HCT116 (cell line): ENCODE results near the gene SLC6A3. TPM values are rescaled to one million over a fixed set of nuclear protein-coding genes. Genes with fewer than 3 reads are reported as not detected.

Experiments
- ATAC-seq: fragments of 200-7000 bp; cut with Tn5 transposase; 2 replicates; pipeline ENCODE4 v1.9.1; 2020; ENCODE audit warnings: mild to moderate bottlenecking, moderate library complexity
- BruUV-seq: library from RNA; stranded (reverse); fragments of 400-500 nt; replicated peaks from 2 replicates; lab custom pipeline; 2021; lab: Mats Ljungman, UMichigan
- CTCF ChIA-PET: fragments of 300-600 bp; sonication (Branson Sonifier 250); formaldehyde crosslinking; loops from one replicate; lab custom pipeline; 2021; ENCODE audit warnings: antibody characterized with exemption; lab: Charles Lee
- POLR2A ChIA-PET: fragments of 300-600, 350-600 bp; sonication (Branson Sonifier 250); formaldehyde crosslinking; loops from one replicate; lab custom pipeline; 2021; ENCODE audit warnings: antibody characterized with exemption; lab: Charles Lee
- RAD21 ChIA-PET, 2 experiments: fragments of 300-600 bp; sonication (Branson Sonifier 250); formaldehyde crosslinking; loops; one replicate each; lab custom pipeline; 2023; ENCODE audit warnings: low total read pairs in 2 of 2; ENCODE audit not compliant: uncharacterized antibody in 2 of 2, unreplicated experiment in 2 of 2, low non-redundant PET in 1 of 2; lab: Charles Lee
- DNase-seq: peaks from one replicate; pipeline ENCODE4 v3.0.0-alpha.2; 2010; ENCODE audit warnings: low read depth, low spot score
- H2AFZ ChIP-seq: fragments of 200-600 bp; shearing (Covaris generic), sonication (generic); 2 replicates; pipeline ENCODE4 v1.6.1; 2017; ENCODE audit warnings: low read depth, mixed run types, mixed read lengths, antibody characterized with exemption, low read length; ENCODE audit not compliant: poor library complexity, severe bottlenecking
- H3K27ac ChIP-seq: 2 replicates; pipeline ENCODE4 v1.5.1; 2012; ENCODE audit warnings: low read depth, low read length
- H3K27me3 ChIP-seq: fragments of 200-600 bp; sonication (generic); 2 replicates; pipeline ENCODE4 v1.6.1; 2016; ENCODE audit warnings: mixed run types, low read length, mixed read lengths; ENCODE audit not compliant: insufficient read depth
- H3K36me3 ChIP-seq, 2 experiments: fragments of 200-500 bp in 1 of 2; fragments of 200-600 bp in 1 of 2; sonication (Bioruptor generic) in 1 of 2; sonication (generic) in 1 of 2; 2 replicates each; pipeline versions ENCODE4 v1.5.1 to v1.6.1; 2014 to 2016; ENCODE audit warnings: low read length in 2 of 2, inconsistent platforms in 1 of 2, mixed read lengths in 1 of 2, mixed run types in 1 of 2; ENCODE audit not compliant: insufficient read depth in 2 of 2, control insufficient read depth in 1 of 2
- H3K4me1 ChIP-seq, 2 experiments: fragments of 200-600 bp in 1 of 2; sonication (generic) in 1 of 2; 2 replicates each; pipeline versions ENCODE4 v1.5.1 to v1.6.1; 2012 to 2017; ENCODE audit warnings: low read length in 2 of 2, inconsistent platforms in 1 of 2, mild to moderate bottlenecking in 1 of 2, mixed read lengths in 1 of 2, mixed run types in 1 of 2, moderate library complexity in 1 of 2; ENCODE audit not compliant: insufficient read depth in 2 of 2, control insufficient read depth in 1 of 2
- H3K4me2 ChIP-seq: fragments of 200-600 bp; sonication (generic); 2 replicates; pipeline ENCODE4 v1.6.1; 2017; ENCODE audit warnings: mixed run types, low read length, mixed read lengths
- H3K4me3 ChIP-seq, 2 experiments: fragments of 200-600 bp in 1 of 2; sonication (generic) in 1 of 2; replicated peaks in 1 of 2; 2 replicates each; pipeline ENCODE4 v1.5.1; 2011 to 2016; ENCODE audit warnings: low read length in 2 of 2, control low read depth in 1 of 2, low read depth in 1 of 2, mild to moderate bottlenecking in 1 of 2, mixed read lengths in 1 of 2, mixed run types in 1 of 2
- H3K79me2 ChIP-seq: fragments of 200-600 bp; sonication (generic); 2 replicates; pipeline ENCODE4 v1.6.1; 2017; ENCODE audit warnings: mild to moderate bottlenecking, mixed run types, low read length, moderate library complexity, mixed read lengths; ENCODE audit not compliant: insufficient read depth
- H3K9ac ChIP-seq: fragments of 200-600 bp; sonication (generic); 2 replicates; pipeline ENCODE4 v1.6.1; 2016; ENCODE audit warnings: low read length, mixed read lengths
- H3K9me2 ChIP-seq: fragments of 200-600 bp; sonication (generic), shearing (Covaris generic); 2 replicates; pipeline ENCODE4 v1.6.1; 2017; ENCODE audit warnings: mixed run types, mild to moderate bottlenecking, moderate library complexity; ENCODE audit not compliant: insufficient read depth
- H3K9me3 ChIP-seq, 2 experiments: fragments of 200-500 bp in 1 of 2; fragments of 200-600 bp in 1 of 2; sonication (Bioruptor generic) in 1 of 2; sonication (generic) in 1 of 2; 2 replicates each; pipeline ENCODE4 v1.6.1; 2014 to 2017; ENCODE audit warnings: low read length in 2 of 2, mixed read lengths in 2 of 2, inconsistent platforms in 1 of 2, low read depth in 1 of 2, mild to moderate bottlenecking in 1 of 2, mixed run types in 1 of 2, moderate library complexity in 1 of 2; ENCODE audit not compliant: control insufficient read depth in 1 of 2, insufficient read depth in 1 of 2
- H4K20me1 ChIP-seq: fragments of 200-600 bp; sonication (generic), shearing (Covaris generic); 2 replicates; pipeline ENCODE4 v1.6.1; 2017; ENCODE audit warnings: mixed run types, mild to moderate bottlenecking, moderate library complexity; ENCODE audit not compliant: insufficient read depth
- CEBPB ChIP-seq: IDR thresholded peaks from 2 replicates; pipeline ENCODE4 v1.6.1; 2012; ENCODE audit warnings: low read depth
- CTCF ChIP-seq, 3 experiments: fragments of 200-600 bp in 1 of 3; sonication (generic) in 1 of 3; IDR thresholded peaks in 2 of 3; conservative IDR thresholded peaks in 1 of 3; 2 replicates each; pipeline ENCODE4 v1.5.1; 2012 to 2017; ENCODE audit warnings: low read depth in 2 of 3, low read length in 2 of 3, antibody characterized with exemption in 1 of 3, borderline replicate concordance in 1 of 3, control low read depth in 1 of 3, mild to moderate bottlenecking in 1 of 3, mixed read lengths in 1 of 3, mixed run types in 1 of 3, moderate library complexity in 1 of 3; ENCODE audit not compliant: insufficient read depth in 1 of 3
- ELF1 ChIP-seq: IDR thresholded peaks from 2 replicates; pipeline ENCODE4 v1.6.1; 2012; ENCODE audit warnings: low read depth, borderline replicate concordance
- EZH2phosphoT487 ChIP-seq: fragments of 200-600 bp; IDR thresholded peaks from 2 replicates; pipeline ENCODE4 v1.6.1; 2018; ENCODE audit warnings: antibody characterized with exemption, borderline replicate concordance
- FOSL1 ChIP-seq: IDR thresholded peaks from 2 replicates; pipeline ENCODE4 v1.6.1; 2012; ENCODE audit warnings: low read depth
- POLR2A ChIP-seq: IDR thresholded peaks from 2 replicates; pipeline ENCODE4 v1.7.0; 2011; ENCODE audit warnings: borderline replicate concordance; ENCODE audit not compliant: insufficient read depth, insufficient read length; ENCODE audit errors: extremely low read depth
- POLR2AphosphoS5 ChIP-seq: IDR thresholded peaks from 2 replicates; pipeline ENCODE4 v1.6.1; 2011; ENCODE audit warnings: mild to moderate bottlenecking, low read depth, low read length, moderate library complexity
- RAD21 ChIP-seq: IDR thresholded peaks from 2 replicates; pipeline ENCODE4 v1.6.1; 2012; ENCODE audit warnings: low read depth, mild to moderate bottlenecking
- REST ChIP-seq: IDR thresholded peaks from 2 replicates; pipeline ENCODE4 v1.6.1; 2012; ENCODE audit warnings: low read depth
- SIN3A ChIP-seq: IDR thresholded peaks from 2 replicates; pipeline ENCODE4 v1.6.1; 2012; ENCODE audit warnings: low read depth
- SP1 ChIP-seq: IDR thresholded peaks from 2 replicates; pipeline ENCODE4 v1.6.1; 2012; ENCODE audit warnings: low read depth
- TCF7L2 ChIP-seq: IDR thresholded peaks from 2 replicates; pipeline ENCODE4 v1.7.0; 2011; ENCODE audit warnings: borderline replicate concordance, inconsistent platforms; ENCODE audit not compliant: insufficient read depth, insufficient read length; ENCODE audit errors: extremely low read depth
- YY1 ChIP-seq: IDR thresholded peaks from 2 replicates; pipeline ENCODE4 v1.6.1; 2011; ENCODE audit warnings: low read length, low read depth, moderate library complexity, mild to moderate bottlenecking; ENCODE audit not compliant: insufficient replicate concordance; ENCODE audit errors: extremely low read depth
- ZBTB33 ChIP-seq: IDR thresholded peaks from 2 replicates; pipeline ENCODE4 v1.6.1; 2011; ENCODE audit warnings: mild to moderate bottlenecking, low read length, moderate library complexity; ENCODE audit not compliant: insufficient replicate concordance; ENCODE audit errors: extremely low read depth
- ZNF274 ChIP-seq: fragments of 200-500 bp; sonication (Bioruptor generic); IDR thresholded peaks from 2 replicates; pipeline ENCODE4 v1.6.1; 2014; ENCODE audit warnings: mild to moderate bottlenecking, low read depth, low read length, inconsistent platforms
- intact Hi-C: fragments of 100-400 bp; cut with micrococcal nuclease; formaldehyde crosslinking; loops from 2 replicates; pipeline ENCODE4 v1.10.0; 2022
- total RNA-seq: library from RNA; stranded (reverse); gene quantifications from one replicate; pipeline ENCODE4 v1.2.1, GENCODE V29; 2021; ENCODE audit not compliant: unreplicated experiment
- TF ChIP-seq, protein P1 (sequence below): IDR thresholded peaks from 2 replicates; pipeline ENCODE4 v1.6.1; 2012

SLC6A3 gene
- total RNA-seq, 1 experiment from 2014 or later = not detected

DNA sequence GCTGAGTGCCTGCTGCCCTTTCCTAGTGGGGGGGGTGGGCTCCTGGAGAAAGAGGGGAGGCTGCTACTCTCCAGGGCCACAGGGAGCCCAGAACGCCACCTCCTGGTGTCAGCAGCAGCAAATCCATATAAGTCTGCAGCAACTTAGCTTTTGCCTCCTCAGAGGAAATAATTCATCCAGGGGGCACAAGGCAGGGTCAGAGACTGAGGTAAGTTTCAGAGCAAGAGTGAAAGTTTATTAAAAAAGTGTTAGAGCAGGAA is 96.3 kb downstream of the SLC6A3 start:
- POLR2A ChIA-PET = no interaction called here
- Histone ChIP-seq H2AFZ (no peak overlapping the region), H3K4me1 (peaks cover 6 to 13% of the 10 kb centered on the region in 2 experiments; a peak in 3 of 4 replicates), H3K9me2 (no peaks in the 10 kb centered on the region), H3K4me2 (no peak overlapping the region), H3K79me2 (peaks cover 18% of the 10 kb centered on the region), H4K20me1 (no peaks in the 10 kb centered on the region), H3K9me3 (no peaks in the 10 kb centered on the region), H3K9ac (no peak overlapping the region), H3K36me3 (no peaks in the 10 kb centered on the region), H3K4me3 (no peak overlapping the region), H3K27ac (no peak overlapping the region), H3K27me3 (peaks cover 4% of the 10 kb centered on the region; the same call in 1 of the 2 replicates)
- CTCF ChIA-PET = no interaction called here
- RAD21 ChIA-PET = no interaction called here
- TF ChIP-seq YY1 (no peak), ZNF274 (no peak), RAD21 (no peak; the same call in 1 of the 2 replicates), REST (no peak), CTCF (IDR thresholded peaks at IDR 0.05 in 2 of 3, conservative IDR thresholded peaks at IDR 0.05 in 1 of 3; ENCODE audit: borderline replicate concordance in 1 of 3, insufficient read depth in 1 of 3, low read depth in 2 of 3, low read length in 2 of 3) (no peak), FOSL1 (no peak), ELF1 (no peak), TCF7L2 (no peak), SP1 (no peak), SIN3A (no peak), POLR2AphosphoS5 (no peak), ZBTB33 (no peak), EZH2phosphoT487 (no peak), CEBPB (no peak), POLR2A (no peak)
- TF ChIP-seq, protein P1, sequence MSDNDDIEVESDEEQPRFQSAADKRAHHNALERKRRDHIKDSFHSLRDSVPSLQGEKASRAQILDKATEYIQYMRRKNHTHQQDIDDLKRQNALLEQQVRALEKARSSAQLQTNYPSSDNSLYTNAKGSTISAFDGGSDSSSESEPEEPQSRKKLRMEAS = no peak
- ATAC-seq = no peak
- no TSS peak for BruUV-seq
- no peak for DNase-seq
- intact Hi-C loops = loop anchor here (10.0 kb wide), 1 partner anchor 246 kb away; no protein-coding TSS in a partner anchor
